HK-2 (cell line): ENCODE data around the gene AK4.
"Not testable (repeated sequence)": the region's sequence is repeated elsewhere in the genome, so short reads cannot be mapped to it uniquely, and the experiment has no call there.

ENCODE experiments used
- DNase-seq: peaks from one replicate; pipeline ENCODE4 v3.0.0-alpha.2; 2018; ENCODE audit not compliant: unreplicated experiment

The AK4 gene

DNA sequence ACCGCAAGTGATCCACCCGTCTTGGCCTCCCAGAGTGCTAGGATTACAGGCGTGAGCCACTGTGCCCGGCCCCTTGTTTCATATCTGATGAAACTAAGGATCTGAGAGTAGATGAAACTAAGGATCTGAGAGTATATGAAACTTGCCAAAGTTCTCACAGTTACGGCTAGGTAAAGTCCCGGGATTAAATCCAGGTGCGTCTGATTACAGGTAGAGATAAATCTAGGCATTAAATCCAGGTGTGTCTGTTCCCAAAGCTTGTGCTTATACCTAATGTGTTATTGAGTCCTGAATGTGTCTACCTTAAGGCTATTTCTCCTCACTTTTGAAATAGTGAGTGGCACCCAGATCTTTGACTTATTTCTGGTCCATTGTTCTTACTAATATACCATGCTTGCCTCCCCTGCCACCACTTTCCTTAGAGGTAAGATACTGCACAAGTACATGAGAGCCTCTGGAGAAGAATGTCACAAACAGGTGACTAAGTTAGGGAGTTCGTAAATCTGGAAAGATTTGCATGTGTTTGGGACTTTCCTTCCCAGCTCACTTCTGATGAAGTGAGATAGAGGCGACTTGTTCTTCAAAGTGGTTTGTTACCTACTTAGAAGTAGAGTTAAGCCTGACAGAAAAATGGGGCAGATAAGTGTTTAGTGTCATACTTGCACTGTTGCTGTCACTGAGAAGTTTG, 66.5 kb downstream of the AK4 start:
- DNase-seq = no peak

DNA sequence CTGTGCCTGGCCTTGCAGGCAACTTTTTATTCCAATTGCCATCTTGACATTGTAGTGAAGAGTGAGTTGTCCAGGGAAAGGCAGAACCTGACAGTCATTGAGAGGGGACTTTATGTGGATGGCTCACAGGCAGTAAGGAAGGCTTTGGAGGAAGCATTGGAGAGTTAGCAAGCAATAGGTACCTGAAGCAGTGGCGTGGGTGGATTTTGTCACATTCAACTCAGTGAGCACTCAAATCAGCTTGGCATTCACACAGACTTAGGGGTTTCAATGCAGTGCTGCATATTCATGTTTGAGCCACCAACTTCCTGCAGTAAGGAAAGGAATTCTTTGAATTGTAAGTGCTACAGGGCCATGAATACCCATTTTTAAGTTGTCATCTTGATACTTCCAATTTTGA, 69.0 kb downstream of the AK4 start:
- DNase-seq = no peak

DNA sequence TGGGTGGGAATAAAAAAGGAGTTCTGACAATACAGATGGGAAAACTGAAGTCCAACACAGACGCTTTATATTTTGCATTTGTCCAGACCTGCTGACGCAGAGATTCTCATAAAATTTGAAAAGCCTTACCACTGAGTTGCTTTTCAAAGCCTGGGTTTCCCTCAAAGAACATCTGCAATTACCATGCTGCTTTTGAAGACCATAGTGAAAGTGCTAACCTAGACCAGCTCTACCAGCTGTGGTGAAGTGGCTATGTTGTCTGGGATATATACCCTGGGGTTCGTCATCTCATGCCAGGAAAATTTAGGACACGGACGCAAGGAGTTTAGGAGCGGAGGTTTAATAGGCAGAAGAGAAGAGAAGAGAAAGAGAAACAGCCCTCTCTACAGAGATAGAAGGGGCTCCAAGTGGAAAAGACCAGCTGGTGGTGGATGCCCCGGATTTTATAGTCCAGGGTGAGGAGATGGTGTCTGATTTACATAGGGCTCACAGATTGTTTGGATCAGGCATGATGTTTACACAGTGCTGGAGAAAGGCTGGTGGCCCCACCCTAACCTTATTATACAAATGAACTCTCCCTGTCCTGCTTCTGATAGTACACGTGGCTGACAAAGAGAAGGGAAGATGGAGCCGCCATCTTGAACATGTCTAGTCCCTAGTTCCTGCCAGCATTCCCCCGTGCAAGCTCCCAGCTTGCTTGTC, 73.8 kb downstream of the AK4 start:
- no peak for DNase-seq

DNA sequence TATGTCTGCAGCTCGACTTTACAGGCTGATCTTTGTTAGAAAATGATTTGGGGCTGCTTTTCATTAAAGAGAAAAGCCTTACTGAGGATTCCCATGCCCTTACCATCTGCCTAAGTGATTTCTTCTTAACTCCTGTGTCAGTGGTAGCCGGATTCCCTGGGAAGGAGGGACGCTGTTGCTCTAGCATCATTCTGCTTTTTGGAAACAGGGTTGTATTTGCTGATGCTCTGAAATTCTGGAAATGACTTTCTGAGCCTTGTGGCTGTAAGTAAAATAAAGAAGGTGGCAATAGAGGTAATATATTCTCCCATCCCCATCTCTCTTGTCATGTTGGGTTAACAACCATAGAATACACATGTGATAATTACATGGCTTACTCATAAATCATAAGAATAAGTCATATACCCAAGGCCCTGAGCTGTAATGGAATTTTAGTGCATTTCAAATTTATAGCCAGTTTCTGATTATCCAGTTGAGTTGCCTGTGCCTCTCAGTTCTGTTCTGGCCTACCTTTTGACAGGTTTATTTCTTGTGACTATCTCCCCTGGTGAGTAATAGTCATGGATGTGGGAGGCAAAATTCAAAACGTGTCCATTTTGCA, 74.4 kb downstream of the AK4 start:
- DNase-seq = no peak

DNA sequence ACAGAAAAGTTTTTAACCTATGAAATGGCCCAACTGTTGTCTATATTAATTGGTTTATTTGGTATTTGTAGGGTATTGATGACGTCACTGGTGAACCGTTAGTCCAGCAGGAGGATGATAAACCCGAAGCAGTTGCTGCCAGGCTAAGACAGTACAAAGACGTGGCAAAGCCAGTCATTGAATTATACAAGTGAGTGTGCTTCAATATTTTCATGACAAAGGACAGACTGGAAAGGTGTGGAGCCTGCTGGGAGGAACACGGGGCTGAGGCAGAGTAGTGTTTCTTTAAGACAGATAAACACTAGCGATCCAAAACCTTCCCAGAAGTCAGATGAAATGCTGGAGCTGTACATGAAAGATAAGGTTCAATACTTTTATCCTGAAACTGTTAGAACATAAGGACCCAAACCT, 76.7 kb downstream of the AK4 start:
- no peak for DNase-seq

DNA sequence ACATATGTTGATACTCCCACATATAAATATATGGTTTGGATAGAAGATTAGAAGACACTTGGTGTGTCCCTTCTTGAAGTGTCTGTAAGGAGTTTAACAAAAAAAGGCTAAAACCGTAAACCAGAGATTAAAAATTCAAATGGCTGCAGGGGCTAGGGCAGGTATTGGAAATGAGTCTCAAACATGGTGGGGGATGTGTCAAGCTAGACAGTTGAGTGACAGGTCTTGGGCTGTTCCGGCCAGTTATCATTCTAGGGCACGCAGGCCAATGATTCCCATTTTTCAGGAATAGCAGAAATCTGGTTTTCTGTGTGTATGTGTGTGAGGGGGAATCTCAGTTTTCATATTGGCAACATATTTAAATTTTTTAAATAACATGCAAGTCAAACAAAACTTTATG, 77.2 kb downstream of the AK4 start:
- no peak for DNase-seq

DNA sequence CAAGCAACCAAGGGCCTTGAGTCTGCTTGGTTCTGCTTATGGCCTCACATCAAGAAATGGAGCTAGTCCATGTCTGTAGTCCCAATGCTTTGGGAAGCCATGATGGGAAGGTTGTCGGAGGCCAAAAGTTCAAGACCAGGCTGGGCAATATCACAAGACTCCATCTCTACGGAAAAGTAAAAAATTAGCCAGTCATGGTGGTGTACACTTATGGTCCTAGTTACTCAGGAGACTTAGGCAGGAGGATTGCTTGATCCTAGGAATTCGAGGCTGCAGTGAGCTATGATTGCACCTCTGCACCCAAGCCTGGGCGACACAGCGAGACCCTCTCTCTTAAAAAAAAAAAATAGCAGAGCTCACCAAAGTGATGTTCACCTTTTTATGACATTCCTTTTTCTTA, 81.2 kb downstream of the AK4 start:
- no peak for DNase-seq

DNA sequence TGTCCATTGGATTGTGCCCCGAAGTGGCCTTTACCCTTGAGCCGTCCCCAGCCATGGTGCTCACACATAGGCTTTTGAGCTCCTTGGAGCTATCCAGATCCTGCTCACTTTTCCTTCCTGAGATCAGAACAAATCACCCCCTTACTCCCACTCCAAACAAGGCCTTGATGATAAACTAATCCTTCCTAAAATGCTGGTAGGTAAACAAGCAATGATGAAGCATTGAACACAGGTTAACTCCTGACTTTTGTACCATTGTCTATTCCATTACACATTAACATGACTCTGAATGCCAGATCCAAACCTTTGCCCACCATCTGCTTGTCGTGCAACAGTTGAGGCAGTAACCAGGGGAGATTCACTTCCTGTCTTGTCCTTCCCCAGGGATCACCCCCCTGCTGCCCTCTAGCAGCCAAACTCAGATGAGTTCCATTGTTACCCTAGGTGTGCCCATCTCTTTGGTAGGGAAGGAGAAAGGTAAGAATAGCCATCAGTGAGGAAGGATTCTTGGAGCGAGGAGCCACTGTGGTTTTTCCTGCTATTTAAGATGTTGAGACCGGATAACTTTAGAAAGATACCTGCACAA, 81.8 kb downstream of the AK4 start:
- no peak for DNase-seq

DNA sequence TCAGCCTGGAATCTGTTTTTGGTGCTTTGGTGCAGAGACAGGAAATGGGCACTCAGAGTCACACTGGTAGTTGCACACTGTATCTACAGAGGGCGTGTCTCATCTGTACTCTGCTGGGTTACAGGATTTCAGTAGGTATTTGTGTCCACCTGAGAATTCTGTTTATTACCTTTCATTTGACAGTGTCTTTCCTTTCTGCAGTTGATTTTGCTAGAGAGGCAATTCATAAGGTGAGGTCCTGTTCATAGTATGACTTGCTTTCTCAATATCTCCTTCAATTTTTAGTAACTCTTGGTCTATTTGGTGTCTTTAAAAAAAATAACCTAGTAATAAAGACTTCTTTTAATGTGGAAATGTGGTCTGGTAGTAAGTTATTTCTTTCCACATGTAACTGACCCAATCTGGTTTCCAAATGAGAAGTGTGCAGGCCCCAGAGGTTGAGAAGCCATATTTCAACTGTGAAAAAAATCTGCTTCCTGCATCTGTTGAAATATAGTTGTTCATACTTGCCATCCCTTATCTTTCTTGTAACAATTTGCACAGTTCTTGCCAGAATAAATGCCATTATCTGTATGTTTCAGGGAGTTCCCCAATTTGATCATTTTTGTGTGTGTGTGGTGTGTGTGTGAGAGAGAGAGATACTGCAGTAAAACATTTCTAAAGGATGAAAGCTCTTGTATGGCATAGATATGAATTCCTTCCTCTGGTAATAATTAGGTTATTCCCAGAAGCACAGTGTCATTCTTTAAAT, 82.9 kb downstream of the AK4 start:
- DNase-seq = no peak

DNA sequence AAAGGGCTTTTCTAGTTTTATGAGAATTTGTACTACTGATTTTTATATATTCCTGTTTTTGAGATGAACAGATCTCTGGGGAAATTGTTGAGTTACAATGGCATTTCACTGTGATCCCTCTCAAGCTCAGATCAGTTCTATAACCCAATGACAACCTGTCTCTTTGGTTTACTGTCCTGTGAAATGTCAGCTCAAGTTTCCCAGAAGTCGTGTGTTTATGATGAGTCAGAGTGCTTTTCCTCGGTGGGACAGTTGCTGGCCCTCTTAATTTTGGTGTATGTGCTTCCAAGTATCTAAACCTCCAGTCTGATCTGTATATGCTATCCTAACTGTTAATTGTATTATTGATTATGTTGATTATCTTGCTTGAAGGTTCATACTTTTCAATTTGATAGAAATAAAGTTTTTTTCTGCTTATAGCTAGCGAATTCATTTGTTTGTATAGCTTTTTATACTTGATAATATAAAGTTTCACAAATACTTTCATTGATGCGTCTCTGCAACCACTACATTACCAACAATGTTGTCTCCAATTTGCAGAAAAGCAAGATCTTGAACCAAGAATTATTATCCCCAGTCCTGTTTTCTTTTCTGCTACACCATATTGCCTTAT, 83.8 kb downstream of the AK4 start:
- DNase-seq = no peak

DNA sequence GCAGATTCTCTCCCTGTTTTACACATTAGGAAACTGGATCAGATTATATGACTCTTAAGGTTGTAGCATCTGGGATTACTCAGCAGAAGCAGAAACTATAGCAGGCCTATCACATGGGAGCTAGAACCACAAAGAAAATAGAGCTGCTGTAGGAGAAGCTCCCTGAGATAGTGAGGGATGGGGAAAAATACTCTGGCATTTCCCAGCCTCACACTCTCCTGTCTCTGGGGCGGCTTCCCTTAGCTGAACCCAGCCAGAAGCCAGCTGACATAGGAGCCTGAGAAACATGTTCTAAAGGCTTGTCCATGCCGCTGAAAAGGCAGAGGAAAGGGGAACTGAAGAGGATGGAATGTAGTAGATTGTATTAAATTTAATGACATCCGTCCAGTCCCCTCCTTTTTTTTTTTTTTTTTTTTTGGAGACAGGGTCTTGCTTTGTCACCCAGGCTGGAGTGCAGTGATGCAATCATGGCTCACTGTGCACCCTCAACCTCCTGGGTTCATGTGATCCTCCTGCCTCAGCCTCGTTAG, 84.5 kb downstream of the AK4 start:
- DNase-seq = no peak

DNA sequence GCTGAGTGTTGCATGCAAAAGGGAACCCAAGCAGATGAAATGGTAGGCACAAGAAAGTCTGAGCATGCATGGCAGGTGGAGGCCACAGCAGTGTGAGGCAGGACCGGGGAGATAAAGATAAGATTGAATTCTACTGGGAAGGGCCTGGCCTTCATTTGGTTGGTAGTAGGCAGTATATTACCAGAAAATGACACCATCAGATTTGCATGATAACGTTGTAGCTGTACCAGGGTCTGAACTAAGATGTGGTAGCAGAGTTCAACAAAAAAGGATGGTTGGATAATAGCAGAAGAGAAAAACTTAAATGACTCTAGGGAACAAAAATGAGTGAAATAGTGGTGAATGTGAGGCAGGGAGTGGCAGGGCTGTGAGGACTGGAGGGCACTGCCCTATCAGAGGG, 85.8 kb downstream of the AK4 start:
- DNase-seq = no peak

DNA sequence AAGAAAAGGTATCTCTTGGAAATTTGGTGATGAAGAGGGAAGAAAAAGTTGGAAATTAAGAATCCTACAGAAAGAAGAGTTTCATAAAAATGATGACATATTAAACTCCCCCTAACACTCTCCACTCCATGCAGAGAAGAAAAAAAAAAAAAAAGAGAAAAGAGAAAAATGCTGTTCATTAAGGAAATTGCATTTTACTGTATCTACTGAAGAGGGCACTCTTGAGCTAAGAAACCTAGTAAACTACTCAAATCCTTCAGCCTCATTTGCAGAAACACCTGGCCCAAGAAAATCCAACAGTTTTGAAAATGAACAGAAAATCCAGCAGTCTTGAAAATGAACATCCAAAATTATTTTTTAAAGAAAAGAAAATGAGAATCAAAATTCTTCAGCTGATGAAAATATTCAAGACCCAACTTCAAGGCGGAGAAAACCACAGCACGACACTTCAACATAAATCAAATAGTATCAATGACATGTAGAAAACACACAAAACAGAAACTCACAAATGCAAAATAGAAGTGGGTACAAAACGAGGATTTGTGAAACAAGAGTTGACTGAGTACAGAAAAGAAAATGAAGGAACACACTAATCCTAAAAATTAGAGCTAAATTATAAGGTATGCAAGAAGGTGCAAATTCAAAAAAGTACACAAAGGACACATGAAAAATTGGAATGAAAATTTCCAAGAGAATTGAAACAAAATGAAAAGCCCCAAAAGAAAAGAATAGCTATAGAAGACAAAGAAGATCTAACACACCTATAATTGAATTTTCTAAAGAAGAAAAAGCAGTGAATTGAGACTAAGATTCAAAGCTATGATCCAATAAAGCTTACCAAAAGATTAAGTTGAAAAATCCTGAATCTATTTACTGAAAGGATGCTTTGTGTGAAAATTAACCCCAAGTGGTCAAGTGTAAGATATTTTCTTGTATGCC, 88.1 kb downstream of the AK4 start:
- DNase-seq = no peak

DNA sequence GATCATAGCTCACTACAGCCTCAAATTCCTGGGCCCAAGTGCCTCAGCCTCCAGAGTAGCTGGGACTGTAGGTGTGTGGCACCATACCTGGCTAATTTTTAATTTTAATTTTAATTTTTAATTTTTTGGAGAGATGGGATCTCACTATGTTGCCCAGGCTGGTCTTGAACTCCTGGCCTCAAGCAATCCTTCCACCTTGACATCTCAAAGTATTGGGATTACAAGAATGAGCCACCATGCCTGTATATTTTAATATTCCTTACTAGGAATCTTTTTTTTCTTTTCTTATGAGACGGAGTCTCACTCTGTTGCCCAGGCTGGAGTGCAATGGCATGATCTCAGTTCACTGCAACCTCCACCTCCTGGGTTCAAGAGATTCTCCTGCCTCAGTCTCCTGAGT, 89.1 kb downstream of the AK4 start:
- DNase-seq = not testable (repeated sequence)

DNA sequence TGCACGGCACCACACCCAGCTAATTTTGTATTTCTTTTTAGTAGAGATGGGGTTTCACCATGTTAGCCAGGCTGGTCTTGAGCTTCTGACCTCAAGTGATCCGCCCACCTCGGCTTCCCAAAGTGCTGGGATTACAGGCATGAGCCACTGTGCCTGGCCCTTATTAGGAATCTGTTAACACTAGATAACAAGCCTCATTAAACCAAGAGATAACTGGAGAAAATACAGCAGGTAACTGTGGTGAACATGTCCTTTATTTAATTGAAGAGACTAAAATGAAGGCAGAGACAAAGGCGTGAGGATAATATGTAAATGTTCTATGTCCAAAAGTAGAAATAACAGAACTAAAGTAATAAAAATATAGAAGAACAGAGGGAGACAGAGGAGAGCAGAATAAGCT, 89.5 kb downstream of the AK4 start:
- DNase-seq = no peak

DNA sequence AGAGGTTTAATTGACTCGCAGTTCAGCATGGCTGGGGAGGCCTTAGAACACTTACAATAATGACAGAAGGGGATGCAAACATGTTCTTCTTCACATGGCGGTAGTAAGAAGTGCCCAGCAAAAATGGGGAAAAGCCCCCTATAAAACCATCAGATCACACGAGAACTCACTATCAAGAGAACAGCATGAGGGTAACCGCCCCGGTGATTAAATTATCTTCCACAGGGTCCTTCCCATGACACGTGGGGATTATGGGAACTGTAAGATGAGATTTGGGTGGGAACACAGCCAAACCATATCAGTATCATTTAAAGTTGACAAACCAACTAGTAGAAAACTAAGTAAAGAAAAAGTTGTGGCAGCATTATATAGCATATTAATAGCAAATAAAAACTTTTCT, 90.0 kb downstream of the AK4 start:
- no peak for DNase-seq

DNA sequence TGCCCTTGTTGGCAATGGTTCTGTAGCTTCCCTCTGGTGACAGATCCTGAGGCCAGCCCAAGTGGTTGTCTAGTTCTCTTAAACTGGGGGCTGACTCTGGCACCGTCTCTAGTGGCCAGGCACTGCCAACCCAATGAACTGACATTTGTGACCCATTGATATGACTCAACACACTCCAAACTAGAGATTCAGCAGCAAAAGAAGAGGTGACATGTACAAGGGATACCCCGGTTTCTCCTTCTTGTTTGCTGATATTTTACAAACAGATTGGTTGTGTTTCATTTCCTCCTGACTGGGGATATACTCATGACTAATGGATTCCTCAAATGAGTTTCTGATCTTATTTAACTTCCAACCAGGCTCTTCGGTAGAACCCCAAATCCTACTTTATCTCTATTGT, 95.5 kb downstream of the AK4 start:
- no peak for DNase-seq

DNA sequence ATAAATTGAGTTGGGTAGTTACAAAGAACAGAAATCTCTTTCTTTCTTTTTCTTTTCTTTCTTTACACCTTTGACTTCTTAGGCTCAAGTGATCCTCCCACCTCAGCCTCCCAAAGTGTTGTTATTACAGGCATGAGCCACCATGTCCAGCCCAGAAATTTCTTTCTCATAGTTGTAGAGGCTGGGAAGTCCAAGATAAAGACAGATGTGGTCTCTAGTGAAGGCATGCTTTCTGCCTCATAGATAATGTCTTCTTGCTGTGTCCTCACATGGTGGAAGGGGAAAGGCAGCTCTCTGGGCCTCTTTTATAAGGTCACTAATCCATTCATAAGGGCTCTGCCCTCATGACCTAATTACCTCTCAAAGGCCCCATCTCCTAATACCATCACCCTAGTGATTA, 97.3 kb downstream of the AK4 start:
- no peak for DNase-seq

DNA sequence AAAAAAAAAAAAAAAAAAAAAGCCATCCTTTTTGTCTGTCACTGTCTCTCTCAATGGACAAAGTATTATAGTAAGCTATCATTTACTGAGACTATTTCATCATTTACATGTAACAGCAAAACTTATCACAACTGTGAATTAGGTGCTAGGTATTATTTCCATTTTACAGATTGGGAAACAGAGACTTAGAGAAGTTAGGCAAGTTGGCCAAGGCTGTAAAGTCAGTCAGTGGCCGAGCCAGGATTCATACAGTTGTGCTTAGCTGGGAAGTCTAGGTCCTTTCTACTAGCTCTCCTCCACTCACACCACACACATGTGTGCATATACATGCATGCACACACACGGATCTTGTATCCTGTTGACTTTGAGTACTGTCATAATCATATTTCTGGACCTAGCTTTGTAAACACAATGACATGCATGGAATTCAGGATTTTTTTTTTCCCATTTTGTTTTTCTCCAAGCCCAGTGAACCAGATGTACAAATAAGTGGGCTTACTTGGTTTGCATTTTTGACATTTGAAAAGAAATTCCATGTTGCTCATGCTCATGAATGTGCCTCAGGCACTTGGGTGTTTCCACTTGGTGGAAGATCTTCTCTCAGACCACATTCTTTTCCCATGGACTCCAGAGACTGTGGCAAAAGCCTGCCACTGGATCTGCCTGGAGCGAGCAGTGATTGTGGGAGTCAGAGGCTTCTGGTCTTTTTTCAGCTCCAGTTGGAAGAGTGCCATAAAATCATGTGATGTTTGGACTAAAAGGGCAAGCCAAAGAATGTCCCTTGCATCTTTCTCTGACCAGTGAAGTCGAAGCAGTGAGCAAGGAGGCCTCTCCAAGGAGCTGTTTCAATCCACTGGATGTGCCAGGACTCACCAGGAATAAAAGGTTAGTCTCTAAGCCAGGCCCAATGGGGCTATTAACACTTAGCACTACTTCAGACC, 99.7 kb downstream of the AK4 start:
- DNase-seq = no peak
